HCT116 (cell line): ENCODE measurements around the gene BMX. TPM values are rescaled to one million over a fixed set of nuclear protein-coding genes. Genes with fewer than 3 reads are reported as not detected.
A peak's percentile ranks its signal among the peaks of the same experiment; 100 is the strongest.

Source experiments
- ATAC-seq: fragments of 200-7000 bp; cut with Tn5 transposase; 2 replicates; pipeline ENCODE4 v1.9.1; 2020; ENCODE audit warnings: mild to moderate bottlenecking, moderate library complexity
- BruUV-seq: library from RNA; stranded (reverse); fragments of 400-500 nt; replicated peaks from 2 replicates; lab custom pipeline; 2021; lab: Mats Ljungman, UMichigan
- CTCF ChIA-PET: fragments of 300-600 bp; sonication (Branson Sonifier 250); formaldehyde crosslinking; loops from one replicate; lab custom pipeline; 2021; ENCODE audit warnings: antibody characterized with exemption; lab: Charles Lee
- POLR2A ChIA-PET: fragments of 300-600, 350-600 bp; sonication (Branson Sonifier 250); formaldehyde crosslinking; loops from one replicate; lab custom pipeline; 2021; ENCODE audit warnings: antibody characterized with exemption; lab: Charles Lee
- RAD21 ChIA-PET, 2 experiments: fragments of 300-600 bp; sonication (Branson Sonifier 250); formaldehyde crosslinking; loops; one replicate each; lab custom pipeline; 2023; ENCODE audit warnings: low total read pairs in 2 of 2; ENCODE audit not compliant: uncharacterized antibody in 2 of 2, unreplicated experiment in 2 of 2, low non-redundant PET in 1 of 2; lab: Charles Lee
- DNase-seq: peaks from one replicate; pipeline ENCODE4 v3.0.0-alpha.2; 2010; ENCODE audit warnings: low read depth, low spot score
- H2AFZ ChIP-seq: fragments of 200-600 bp; shearing (Covaris generic), sonication (generic); 2 replicates; pipeline ENCODE4 v1.6.1; 2017; ENCODE audit warnings: low read depth, mixed run types, mixed read lengths, antibody characterized with exemption, low read length; ENCODE audit not compliant: poor library complexity, severe bottlenecking
- H3K27ac ChIP-seq: 2 replicates; pipeline ENCODE4 v1.5.1; 2012; ENCODE audit warnings: low read depth, low read length
- H3K27me3 ChIP-seq: fragments of 200-600 bp; sonication (generic); 2 replicates; pipeline ENCODE4 v1.6.1; 2016; ENCODE audit warnings: mixed run types, low read length, mixed read lengths; ENCODE audit not compliant: insufficient read depth
- H3K36me3 ChIP-seq, 2 experiments: fragments of 200-500 bp in 1 of 2; fragments of 200-600 bp in 1 of 2; sonication (Bioruptor generic) in 1 of 2; sonication (generic) in 1 of 2; 2 replicates each; pipeline versions ENCODE4 v1.5.1 to v1.6.1; 2014 to 2016; ENCODE audit warnings: low read length in 2 of 2, inconsistent platforms in 1 of 2, mixed read lengths in 1 of 2, mixed run types in 1 of 2; ENCODE audit not compliant: insufficient read depth in 2 of 2, control insufficient read depth in 1 of 2
- H3K4me1 ChIP-seq, 2 experiments: fragments of 200-600 bp in 1 of 2; sonication (generic) in 1 of 2; 2 replicates each; pipeline versions ENCODE4 v1.5.1 to v1.6.1; 2012 to 2017; ENCODE audit warnings: low read length in 2 of 2, inconsistent platforms in 1 of 2, mild to moderate bottlenecking in 1 of 2, mixed read lengths in 1 of 2, mixed run types in 1 of 2, moderate library complexity in 1 of 2; ENCODE audit not compliant: insufficient read depth in 2 of 2, control insufficient read depth in 1 of 2
- H3K4me2 ChIP-seq: fragments of 200-600 bp; sonication (generic); 2 replicates; pipeline ENCODE4 v1.6.1; 2017; ENCODE audit warnings: mixed run types, low read length, mixed read lengths
- H3K4me3 ChIP-seq, 2 experiments: fragments of 200-600 bp in 1 of 2; sonication (generic) in 1 of 2; replicated peaks in 1 of 2; 2 replicates each; pipeline ENCODE4 v1.5.1; 2011 to 2016; ENCODE audit warnings: low read length in 2 of 2, control low read depth in 1 of 2, low read depth in 1 of 2, mild to moderate bottlenecking in 1 of 2, mixed read lengths in 1 of 2, mixed run types in 1 of 2
- H3K79me2 ChIP-seq: fragments of 200-600 bp; sonication (generic); 2 replicates; pipeline ENCODE4 v1.6.1; 2017; ENCODE audit warnings: mild to moderate bottlenecking, mixed run types, low read length, moderate library complexity, mixed read lengths; ENCODE audit not compliant: insufficient read depth
- H3K9ac ChIP-seq: fragments of 200-600 bp; sonication (generic); 2 replicates; pipeline ENCODE4 v1.6.1; 2016; ENCODE audit warnings: low read length, mixed read lengths
- H3K9me2 ChIP-seq: fragments of 200-600 bp; sonication (generic), shearing (Covaris generic); 2 replicates; pipeline ENCODE4 v1.6.1; 2017; ENCODE audit warnings: mixed run types, mild to moderate bottlenecking, moderate library complexity; ENCODE audit not compliant: insufficient read depth
- H3K9me3 ChIP-seq, 2 experiments: fragments of 200-500 bp in 1 of 2; fragments of 200-600 bp in 1 of 2; sonication (Bioruptor generic) in 1 of 2; sonication (generic) in 1 of 2; 2 replicates each; pipeline ENCODE4 v1.6.1; 2014 to 2017; ENCODE audit warnings: low read length in 2 of 2, mixed read lengths in 2 of 2, inconsistent platforms in 1 of 2, low read depth in 1 of 2, mild to moderate bottlenecking in 1 of 2, mixed run types in 1 of 2, moderate library complexity in 1 of 2; ENCODE audit not compliant: control insufficient read depth in 1 of 2, insufficient read depth in 1 of 2
- H4K20me1 ChIP-seq: fragments of 200-600 bp; sonication (generic), shearing (Covaris generic); 2 replicates; pipeline ENCODE4 v1.6.1; 2017; ENCODE audit warnings: mixed run types, mild to moderate bottlenecking, moderate library complexity; ENCODE audit not compliant: insufficient read depth
- CEBPB ChIP-seq: IDR thresholded peaks from 2 replicates; pipeline ENCODE4 v1.6.1; 2012; ENCODE audit warnings: low read depth
- EGR1 ChIP-seq: IDR thresholded peaks from 2 replicates; pipeline ENCODE4 v1.6.1; 2012; ENCODE audit warnings: low read depth
- ELF1 ChIP-seq: IDR thresholded peaks from 2 replicates; pipeline ENCODE4 v1.6.1; 2012; ENCODE audit warnings: low read depth, borderline replicate concordance
- EZH2 ChIP-seq: fragments of 200-600 bp; sonication (generic); IDR thresholded peaks from 2 replicates; pipeline ENCODE4 v1.6.1; 2017; ENCODE audit warnings: antibody characterized with exemption, mixed run types
- POLR2A ChIP-seq: IDR thresholded peaks from 2 replicates; pipeline ENCODE4 v1.7.0; 2011; ENCODE audit warnings: borderline replicate concordance; ENCODE audit not compliant: insufficient read depth, insufficient read length; ENCODE audit errors: extremely low read depth
- POLR2AphosphoS5 ChIP-seq: IDR thresholded peaks from 2 replicates; pipeline ENCODE4 v1.6.1; 2011; ENCODE audit warnings: mild to moderate bottlenecking, low read depth, low read length, moderate library complexity
- SIN3A ChIP-seq: IDR thresholded peaks from 2 replicates; pipeline ENCODE4 v1.6.1; 2012; ENCODE audit warnings: low read depth
- SP1 ChIP-seq: IDR thresholded peaks from 2 replicates; pipeline ENCODE4 v1.6.1; 2012; ENCODE audit warnings: low read depth
- SRF ChIP-seq: IDR thresholded peaks from 2 replicates; pipeline ENCODE4 v1.6.1; 2012; ENCODE audit warnings: low read depth
- ZFX ChIP-seq: fragments of 450-650 bp; IDR thresholded peaks from 2 replicates; pipeline ENCODE4 v1.6.1; 2017
- intact Hi-C: fragments of 100-400 bp; cut with micrococcal nuclease; formaldehyde crosslinking; loops from 2 replicates; pipeline ENCODE4 v1.10.0; 2022
- total RNA-seq: library from RNA; stranded (reverse); gene quantifications from one replicate; pipeline ENCODE4 v1.2.1, GENCODE V29; 2021; ENCODE audit not compliant: unreplicated experiment
- TF ChIP-seq, protein P1 (sequence below), 3 experiments: fragments of 200-600 bp in 1 of 3; sonication (generic) in 1 of 3; IDR thresholded peaks in 2 of 3; conservative IDR thresholded peaks in 1 of 3; 2 replicates each; pipeline ENCODE4 v1.5.1; 2012 to 2017; ENCODE audit warnings: low read depth in 2 of 3, low read length in 2 of 3, antibody characterized with exemption in 1 of 3, borderline replicate concordance in 1 of 3, control low read depth in 1 of 3, mild to moderate bottlenecking in 1 of 3, mixed read lengths in 1 of 3, mixed run types in 1 of 3, moderate library complexity in 1 of 3; ENCODE audit not compliant: insufficient read depth in 1 of 3

BMX gene
- total RNA-seq, 1 experiment from 2014 or later: not detected

DNA sequence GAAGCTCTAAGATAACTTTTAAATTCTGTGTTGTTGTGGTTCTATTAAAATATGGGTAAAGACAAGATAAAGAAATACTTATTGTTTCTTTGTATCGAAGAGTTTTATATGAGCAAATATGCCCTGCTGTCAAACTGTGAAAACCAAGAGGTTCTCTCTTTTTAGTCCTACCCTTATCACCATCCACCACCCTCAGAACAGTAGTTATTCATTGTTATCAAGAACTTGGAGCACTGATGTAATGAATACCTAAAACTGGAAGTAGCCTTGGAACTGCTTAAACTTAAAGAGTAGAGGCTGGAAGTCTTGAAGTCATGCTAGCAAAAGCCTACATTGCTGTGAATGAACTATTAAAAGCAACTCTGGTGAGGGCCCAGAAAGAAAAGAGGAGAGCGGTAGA lies 16.7 kb upstream of the BMX start:
- RAD21 ChIA-PET: no interaction called here
- H3K9me2 ChIP-seq: no peaks in the 10 kb centered on the region; the same call in 1 of the 2 replicates
- H3K36me3 ChIP-seq: no peaks in the 10 kb centered on the region
- H3K27ac ChIP-seq: no peak overlapping the region
- ATAC-seq (no peak), DNase-seq (no peak)
- no peak overlapping the region for H3K4me2 ChIP-seq
- TF ChIP-seq SRF (no peak), ELF1 (no peak), EZH2 (no peak), CEBPB (no peak)
- H2AFZ ChIP-seq: no peak overlapping the region
- no peaks in the 10 kb centered on the region for H3K79me2 ChIP-seq
- no TSS peak for BruUV-seq
- H3K9me3 ChIP-seq: no peaks in the 10 kb centered on the region
- H4K20me1 ChIP-seq: no peaks in the 10 kb centered on the region
- CTCF ChIA-PET: no interaction called here
- intact Hi-C loops: no loop called here
- no peaks in the 10 kb centered on the region for H3K27me3 ChIP-seq
- H3K4me3 ChIP-seq: no peak overlapping the region
- no peaks in the 10 kb centered on the region for H3K4me1 ChIP-seq
- POLR2A ChIA-PET: no interaction called here
- no peak overlapping the region for H3K9ac ChIP-seq

DNA sequence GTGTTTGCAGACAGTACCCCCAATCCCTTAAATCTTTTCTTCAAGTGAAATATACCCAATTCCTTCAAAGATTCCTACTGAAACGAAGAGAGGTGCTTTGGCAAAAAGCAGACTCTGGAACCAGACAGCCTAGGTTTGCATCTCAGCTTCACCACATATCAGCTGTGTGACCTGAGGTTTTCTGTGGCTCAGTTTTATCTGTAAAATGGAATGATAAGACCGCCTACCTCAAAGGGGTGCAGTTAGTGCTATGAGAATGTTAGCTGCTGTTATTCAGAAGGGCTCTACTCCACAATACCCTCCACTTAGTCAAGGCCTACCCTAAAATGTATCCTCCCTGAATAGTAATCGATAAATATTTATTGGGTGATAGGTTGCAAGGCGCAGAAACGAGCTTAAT lies 8.1 kb upstream of the BMX start:
- no peak for DNase-seq
- peak overlapping the region; percentile 74 for H3K9ac ChIP-seq
- ATAC-seq: no peak
- H3K4me1 ChIP-seq: peaks cover 3 to 15% of the 10 kb centered on the region in 2 experiments; a peak in 1 of 4 replicates
- ChIA-PET RAD21 (no interaction called here), CTCF (interaction anchor here (1.1 kb wide), 1 partner anchor 143 kb away, joined by 3 read pairs; no protein-coding TSS in a partner anchor), POLR2A (no interaction called here)
- H3K9me2 ChIP-seq: no peaks in the 10 kb centered on the region
- H2AFZ ChIP-seq: no peak overlapping the region
- H3K79me2 ChIP-seq: no peaks in the 10 kb centered on the region
- H3K4me2 ChIP-seq: peak overlapping the region; percentile 85
- TF ChIP-seq SP1: no peak
- TF ChIP-seq, protein P1, sequence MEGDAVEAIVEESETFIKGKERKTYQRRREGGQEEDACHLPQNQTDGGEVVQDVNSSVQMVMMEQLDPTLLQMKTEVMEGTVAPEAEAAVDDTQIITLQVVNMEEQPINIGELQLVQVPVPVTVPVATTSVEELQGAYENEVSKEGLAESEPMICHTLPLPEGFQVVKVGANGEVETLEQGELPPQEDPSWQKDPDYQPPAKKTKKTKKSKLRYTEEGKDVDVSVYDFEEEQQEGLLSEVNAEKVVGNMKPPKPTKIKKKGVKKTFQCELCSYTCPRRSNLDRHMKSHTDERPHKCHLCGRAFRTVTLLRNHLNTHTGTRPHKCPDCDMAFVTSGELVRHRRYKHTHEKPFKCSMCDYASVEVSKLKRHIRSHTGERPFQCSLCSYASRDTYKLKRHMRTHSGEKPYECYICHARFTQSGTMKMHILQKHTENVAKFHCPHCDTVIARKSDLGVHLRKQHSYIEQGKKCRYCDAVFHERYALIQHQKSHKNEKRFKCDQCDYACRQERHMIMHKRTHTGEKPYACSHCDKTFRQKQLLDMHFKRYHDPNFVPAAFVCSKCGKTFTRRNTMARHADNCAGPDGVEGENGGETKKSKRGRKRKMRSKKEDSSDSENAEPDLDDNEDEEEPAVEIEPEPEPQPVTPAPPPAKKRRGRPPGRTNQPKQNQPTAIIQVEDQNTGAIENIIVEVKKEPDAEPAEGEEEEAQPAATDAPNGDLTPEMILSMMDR (IDR thresholded peaks at IDR 0.05 in 2 of 3, conservative IDR thresholded peaks at IDR 0.05 in 1 of 3; ENCODE audit: borderline replicate concordance in 1 of 3, insufficient read depth in 1 of 3, low read depth in 2 of 3, low read length in 2 of 3): no peak
- TF ChIP-seq POLR2A: no peak
- no peak for TF ChIP-seq ELF1
- no peak for TF ChIP-seq EGR1
- no peak for TF ChIP-seq ZFX
- TF ChIP-seq POLR2AphosphoS5: no peak
- no peak for TF ChIP-seq SIN3A
- TF ChIP-seq EZH2: no peak
- no peaks in the 10 kb centered on the region for H3K9me3 ChIP-seq
- no peaks in the 10 kb centered on the region for H4K20me1 ChIP-seq
- H3K27ac ChIP-seq: peak overlapping the region; percentile 74
- intact Hi-C loops: loop anchor here (5.0 to 10.0 kb wide), 2 partner anchors 152 to 180 kb away; no protein-coding TSS in a partner anchor
- peak overlapping the region; percentile 56 to 71 for H3K4me3 ChIP-seq
- no peaks in the 10 kb centered on the region for H3K27me3 ChIP-seq
- BruUV-seq: no TSS peak
- peaks cover 0 to 4% of the 10 kb centered on the region in 2 experiments; a peak in 1 of 4 replicates for H3K36me3 ChIP-seq
